HEK293 (cell line): ENCODE measurements around the gene MCAM.

Source experiments
- CTCF ChIP-seq: fragments of 450-650 bp; formaldehyde crosslinking; IDR thresholded peaks from 2 replicates; pipeline ENCODE4 v1.5.1; 2016; ENCODE audit warnings: missing biosample characterization, missing genetic modification characterization
- KLF8 ChIP-seq: fragments of 450-650 bp; formaldehyde crosslinking; IDR thresholded peaks from 2 replicates; pipeline ENCODE4 v1.5.1; 2016; ENCODE audit warnings: missing biosample characterization, missing genetic modification characterization

GRCh38 chr11:119306373-119306890 is 10.5 kb downstream of the MCAM start:
- TF ChIP-seq KLF8 (tag by site-specific recombination) (no peak), CTCF (no peak)
